ENCODE measurements around the gene ARHGEF5. TPM values are rescaled to one million over a fixed set of nuclear protein-coding genes. Genes with fewer than 3 reads are reported as not detected.
"Not testable (repeated sequence)": the region's sequence is repeated elsewhere in the genome, so short reads cannot be mapped to it uniquely, and the experiment has no call there.

ARHGEF5 gene
- total RNA-seq, 1 experiment from 2014 or later: 9.5 TPM

DNA sequence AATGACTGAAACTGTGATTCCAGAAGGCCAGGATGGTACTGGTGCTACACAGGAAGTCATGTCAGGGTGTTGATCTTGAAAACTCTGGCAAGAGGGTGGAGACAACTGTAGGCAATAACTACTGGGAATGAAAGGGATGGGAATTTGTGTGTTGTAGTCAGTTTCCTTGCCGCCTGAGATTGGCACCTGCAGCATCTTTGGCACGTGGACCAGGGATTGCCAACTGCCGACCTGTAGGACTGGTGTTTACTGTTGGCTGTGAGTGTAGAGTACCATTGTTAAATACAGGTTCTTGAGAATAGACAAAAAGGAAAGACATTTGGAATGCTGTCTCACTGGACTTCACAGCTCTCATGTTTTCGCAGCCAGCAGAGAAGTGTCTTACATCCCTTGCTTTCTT is 31.8 kb upstream of the ARHGEF5 start:
- H3K4me3 ChIP-seq (ENCODE audit: low read depth, low read length, poor library complexity, severe bottlenecking); H3K4me1 ChIP-seq (ENCODE audit: insufficient read depth, low read length, poor library complexity, severe bottlenecking); H3K27ac ChIP-seq (ENCODE audit: low read depth, low read length, poor library complexity, severe bottlenecking); intact Hi-C loops (cut with micrococcal nuclease; ENCODE audit: unreplicated experiment); BruUV-seq (replicated peaks); DNase-seq (ENCODE audit: low spot score); H3K36me3 ChIP-seq (ENCODE audit: insufficient read depth, low read length, poor library complexity, severe bottlenecking); H3K9me3 ChIP-seq (ENCODE audit: low read depth, low read length, poor library complexity, severe bottlenecking); POLR2A ChIA-PET (ENCODE audit: low non-redundant PET); H3K27me3 ChIP-seq (replicated peaks; ENCODE audit: insufficient read depth, low read depth, low read length, poor library complexity); CTCF ChIA-PET: not testable (repeated sequence)

DNA sequence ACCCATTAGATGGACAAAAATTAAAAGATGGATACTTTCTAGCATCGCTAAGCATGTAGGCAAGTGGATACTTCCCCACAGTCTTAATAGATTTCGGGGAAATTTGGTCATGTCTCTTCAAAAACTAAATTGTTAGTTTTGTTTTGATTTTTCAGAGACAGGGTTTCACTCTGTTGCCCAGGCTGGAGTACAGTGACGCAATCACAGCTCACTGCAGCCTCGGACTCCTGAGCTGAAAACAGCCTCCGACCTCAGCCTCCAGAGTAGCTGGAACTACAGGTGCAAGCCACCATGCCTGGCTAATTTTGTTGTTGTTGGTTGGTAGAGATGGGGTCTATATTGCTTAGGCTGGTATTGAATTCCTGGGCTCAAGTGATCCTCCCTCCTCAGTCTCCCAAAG is 29.3 kb upstream of the ARHGEF5 start:
- DNase-seq (ENCODE audit: low spot score); H3K4me1 ChIP-seq (ENCODE audit: insufficient read depth, low read length, poor library complexity, severe bottlenecking); H3K27me3 ChIP-seq (replicated peaks; ENCODE audit: insufficient read depth, low read depth, low read length, poor library complexity); H3K27ac ChIP-seq (ENCODE audit: low read depth, low read length, poor library complexity, severe bottlenecking); H3K36me3 ChIP-seq (ENCODE audit: insufficient read depth, low read length, poor library complexity, severe bottlenecking); POLR2A ChIA-PET (ENCODE audit: low non-redundant PET); H3K9me3 ChIP-seq (ENCODE audit: low read depth, low read length, poor library complexity, severe bottlenecking); BruUV-seq (replicated peaks); H3K4me3 ChIP-seq (ENCODE audit: low read depth, low read length, poor library complexity, severe bottlenecking); CTCF ChIA-PET; intact Hi-C loops (cut with micrococcal nuclease; ENCODE audit: unreplicated experiment): not testable (repeated sequence)

- CTCF ChIA-PET; DNase-seq (ENCODE audit: low spot score); H3K4me1 ChIP-seq (ENCODE audit: insufficient read depth, low read length, poor library complexity, severe bottlenecking); H3K4me3 ChIP-seq (ENCODE audit: low read depth, low read length, poor library complexity, severe bottlenecking); BruUV-seq (replicated peaks); H3K27ac ChIP-seq (ENCODE audit: low read depth, low read length, poor library complexity, severe bottlenecking); H3K27me3 ChIP-seq (replicated peaks; ENCODE audit: insufficient read depth, low read depth, low read length, poor library complexity); POLR2A ChIA-PET (ENCODE audit: low non-redundant PET); H3K9me3 ChIP-seq (ENCODE audit: low read depth, low read length, poor library complexity, severe bottlenecking); intact Hi-C loops (cut with micrococcal nuclease; ENCODE audit: unreplicated experiment); H3K36me3 ChIP-seq (ENCODE audit: insufficient read depth, low read length, poor library complexity, severe bottlenecking): not testable (repeated sequence)
Observed at GRCh38 chr7:144330044-144330443, 25.2 kb upstream of the ARHGEF5 start.

DNA sequence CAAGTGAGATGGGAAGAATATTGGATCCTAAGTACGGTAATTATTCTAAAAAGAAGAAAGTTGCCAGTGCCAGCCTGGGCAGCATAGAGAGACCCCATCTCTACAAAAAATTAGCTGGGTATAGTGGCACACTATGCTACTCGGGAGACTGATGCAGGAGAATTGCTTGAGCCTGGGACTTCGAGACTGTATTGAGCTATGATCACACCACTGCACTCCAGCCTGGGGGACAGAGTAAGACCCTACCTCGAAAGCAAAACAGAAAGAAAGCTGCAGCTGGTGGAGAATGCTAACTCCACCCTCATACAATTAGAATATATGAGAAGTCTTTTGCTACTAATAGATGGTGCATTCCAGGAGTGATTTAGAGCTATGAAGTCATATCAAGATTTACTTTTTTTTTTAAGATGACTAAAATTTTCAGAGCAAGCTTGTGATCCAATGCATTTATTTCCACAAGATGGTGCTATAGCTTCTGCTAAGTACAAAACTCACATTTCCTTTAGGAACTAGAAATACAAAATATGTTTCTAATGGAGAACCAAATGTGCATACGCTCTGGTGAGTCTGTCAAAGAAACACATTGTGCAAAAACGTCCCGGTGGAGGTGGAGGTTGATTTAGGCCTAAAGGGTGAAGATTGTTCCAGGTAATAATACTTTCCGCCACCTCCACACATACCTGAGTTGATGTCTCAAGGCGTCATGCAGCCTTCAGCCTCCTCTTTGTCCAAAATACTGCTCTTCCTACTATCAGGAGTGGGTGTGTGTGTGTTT is 23.8 kb upstream of the ARHGEF5 start:
- H3K4me1 ChIP-seq (ENCODE audit: insufficient read depth, low read length, poor library complexity, severe bottlenecking); H3K4me3 ChIP-seq (ENCODE audit: low read depth, low read length, poor library complexity, severe bottlenecking); DNase-seq (ENCODE audit: low spot score); BruUV-seq (replicated peaks); H3K36me3 ChIP-seq (ENCODE audit: insufficient read depth, low read length, poor library complexity, severe bottlenecking); H3K9me3 ChIP-seq (ENCODE audit: low read depth, low read length, poor library complexity, severe bottlenecking); H3K27ac ChIP-seq (ENCODE audit: low read depth, low read length, poor library complexity, severe bottlenecking); intact Hi-C loops (cut with micrococcal nuclease; ENCODE audit: unreplicated experiment); H3K27me3 ChIP-seq (replicated peaks; ENCODE audit: insufficient read depth, low read depth, low read length, poor library complexity): not testable (repeated sequence)
- ChIA-PET CTCF (interaction anchor here (0.6 kb wide), 1 partner anchor 113 kb away, joined by 3 read pairs; no protein-coding TSS in a partner anchor), POLR2A (ENCODE audit: low non-redundant PET) (interaction anchor here (0.6 kb wide), 1 partner anchor 192 kb away, joined by 3 read pairs; no protein-coding TSS in a partner anchor)

DNA sequence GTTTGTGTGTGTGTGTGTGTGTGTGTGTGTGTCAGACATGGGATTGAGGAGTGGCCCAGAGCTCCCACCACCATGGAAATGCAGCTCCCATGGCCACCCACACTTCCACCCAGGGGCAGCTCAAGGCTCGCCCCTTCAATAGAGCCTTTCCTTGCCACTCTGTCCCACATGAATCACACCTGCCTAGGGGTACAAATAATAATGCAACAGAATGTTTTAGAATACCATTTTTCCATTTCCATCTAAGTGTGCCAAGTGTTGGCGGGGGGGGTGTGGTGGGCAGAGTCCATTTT is 23.3 kb upstream of the ARHGEF5 start:
- ChIA-PET POLR2A (ENCODE audit: low non-redundant PET) (interaction anchor here (0.6 kb wide), 1 partner anchor 192 kb away, joined by 3 read pairs; no protein-coding TSS in a partner anchor), CTCF (interaction anchor here (0.6 kb wide), 1 partner anchor 113 kb away, joined by 3 read pairs; no protein-coding TSS in a partner anchor)
- H3K36me3 ChIP-seq (ENCODE audit: insufficient read depth, low read length, poor library complexity, severe bottlenecking); BruUV-seq (replicated peaks); intact Hi-C loops (cut with micrococcal nuclease; ENCODE audit: unreplicated experiment); H3K4me1 ChIP-seq (ENCODE audit: insufficient read depth, low read length, poor library complexity, severe bottlenecking); H3K27me3 ChIP-seq (replicated peaks; ENCODE audit: insufficient read depth, low read depth, low read length, poor library complexity); H3K9me3 ChIP-seq (ENCODE audit: low read depth, low read length, poor library complexity, severe bottlenecking); H3K27ac ChIP-seq (ENCODE audit: low read depth, low read length, poor library complexity, severe bottlenecking); H3K4me3 ChIP-seq (ENCODE audit: low read depth, low read length, poor library complexity, severe bottlenecking): not testable (repeated sequence)
- DNase-seq (ENCODE audit: low spot score): peak; percentile 0

GRCh38 chr7:144348625-144349024 is 6.6 kb upstream of the ARHGEF5 start:
- BruUV-seq (replicated peaks); DNase-seq (ENCODE audit: low spot score); H3K36me3 ChIP-seq (ENCODE audit: insufficient read depth, low read length, poor library complexity, severe bottlenecking); H3K27ac ChIP-seq (ENCODE audit: low read depth, low read length, poor library complexity, severe bottlenecking); H3K4me1 ChIP-seq (ENCODE audit: insufficient read depth, low read length, poor library complexity, severe bottlenecking); H3K27me3 ChIP-seq (replicated peaks; ENCODE audit: insufficient read depth, low read depth, low read length, poor library complexity); H3K4me3 ChIP-seq (ENCODE audit: low read depth, low read length, poor library complexity, severe bottlenecking); H3K9me3 ChIP-seq (ENCODE audit: low read depth, low read length, poor library complexity, severe bottlenecking); CTCF ChIA-PET; POLR2A ChIA-PET (ENCODE audit: low non-redundant PET); intact Hi-C loops (cut with micrococcal nuclease; ENCODE audit: unreplicated experiment): not testable (repeated sequence)

DNA sequence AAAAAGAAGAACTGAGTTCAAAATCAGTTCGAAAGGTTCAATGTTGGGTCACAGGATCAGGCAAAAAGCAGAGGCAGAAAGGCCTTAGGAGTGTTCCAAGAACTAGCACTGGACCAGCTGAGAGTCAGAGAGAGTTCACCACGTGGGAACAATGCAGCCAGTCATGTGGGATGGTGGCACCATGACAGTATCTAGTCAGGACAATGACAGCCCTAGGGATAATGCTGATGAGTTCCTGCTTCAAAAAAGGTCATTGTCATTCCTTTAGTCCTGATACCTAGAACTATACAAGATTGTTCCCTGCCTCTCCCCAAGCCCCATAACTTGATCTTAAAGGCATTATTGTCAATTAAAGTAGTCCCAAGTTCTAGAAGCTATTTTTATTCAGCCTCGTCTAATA is 3.5 kb upstream of the ARHGEF5 start:
- POLR2A ChIA-PET (ENCODE audit: low non-redundant PET); intact Hi-C loops (cut with micrococcal nuclease; ENCODE audit: unreplicated experiment): not testable (repeated sequence)
- DNase-seq (ENCODE audit: low spot score): peak; percentile 1

DNA sequence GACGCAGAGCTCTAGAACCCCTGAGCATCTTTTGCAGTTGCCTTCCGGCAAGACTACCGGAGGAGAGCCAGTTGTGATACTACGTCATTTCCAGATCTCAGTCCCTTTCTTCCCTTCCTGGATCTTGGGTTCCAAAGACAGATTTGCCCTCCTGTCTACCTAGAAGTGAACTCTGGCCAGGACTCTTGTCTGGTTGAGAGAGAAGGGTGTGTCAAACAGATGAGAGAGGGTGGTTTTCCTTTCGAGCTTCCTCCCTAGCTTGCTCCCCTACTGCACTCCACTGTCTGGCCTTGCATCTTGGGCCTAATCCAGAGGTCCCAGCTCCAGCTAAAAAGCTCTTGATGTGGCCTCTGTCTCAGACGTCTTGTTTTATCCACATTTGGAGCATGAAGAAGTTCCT is 983 bp downstream of the ARHGEF5 start:
- DNase-seq (ENCODE audit: low spot score); H3K27ac ChIP-seq (ENCODE audit: low read depth, low read length, poor library complexity, severe bottlenecking); H3K4me1 ChIP-seq (ENCODE audit: insufficient read depth, low read length, poor library complexity, severe bottlenecking); H3K36me3 ChIP-seq (ENCODE audit: insufficient read depth, low read length, poor library complexity, severe bottlenecking); H3K27me3 ChIP-seq (replicated peaks; ENCODE audit: insufficient read depth, low read depth, low read length, poor library complexity); H3K9me3 ChIP-seq (ENCODE audit: low read depth, low read length, poor library complexity, severe bottlenecking); BruUV-seq (replicated peaks); POLR2A ChIA-PET (ENCODE audit: low non-redundant PET); intact Hi-C loops (cut with micrococcal nuclease; ENCODE audit: unreplicated experiment); H3K4me3 ChIP-seq (ENCODE audit: low read depth, low read length, poor library complexity, severe bottlenecking); CTCF ChIA-PET: not testable (repeated sequence)

More for the DNA sequence above, 3.5 kb upstream of the ARHGEF5 start:
- H3K27me3 ChIP-seq (replicated peaks; ENCODE audit: insufficient read depth, low read depth, low read length, poor library complexity); H3K9me3 ChIP-seq (ENCODE audit: low read depth, low read length, poor library complexity, severe bottlenecking); H3K36me3 ChIP-seq (ENCODE audit: insufficient read depth, low read length, poor library complexity, severe bottlenecking); H3K4me3 ChIP-seq (ENCODE audit: low read depth, low read length, poor library complexity, severe bottlenecking); BruUV-seq (replicated peaks); H3K4me1 ChIP-seq (ENCODE audit: insufficient read depth, low read length, poor library complexity, severe bottlenecking); CTCF ChIA-PET; H3K27ac ChIP-seq (ENCODE audit: low read depth, low read length, poor library complexity, severe bottlenecking): not testable (repeated sequence)
